H1 (cell line): Measurements from ENCODE around the gene ZMIZ1. TPM values are rescaled to one million over a fixed set of nuclear protein-coding genes. Genes with fewer than 3 reads are reported as not detected.

Experiments
- CTCF ChIA-PET: fragments of 300-600 bp; sonication (Branson Sonifier 250); formaldehyde crosslinking; loops from one replicate; lab custom pipeline; 2021; ENCODE audit not compliant: partially characterized antibody; lab: Charles Lee
- POLR2A ChIA-PET: fragments of 300-600 bp; sonication (Branson Sonifier 250); formaldehyde crosslinking; loops from one replicate; lab custom pipeline; 2021; ENCODE audit warnings: inconsistent platforms; ENCODE audit not compliant: partially characterized antibody; lab: Charles Lee
- DNase-seq, 2 experiments: peaks; one replicate each; pipeline versions ENCODE4 v3.0.0 to v3.0.0-alpha.2; 2010 to 2022; ENCODE audit warnings: low spot score in 2 of 2, low read depth in 1 of 2, mixed read lengths in 1 of 2
- FAIRE-seq: peaks from 2 replicates; lab custom pipeline; 2011; peaks lifted over from hg19 to GRCh38; lab: Jason Lieb, UNC
- H2AFZ ChIP-seq: 2 replicates; pipeline ENCODE4 v1.8.1; 2012; ENCODE audit warnings: low read length, inconsistent platforms
- H2AK5ac ChIP-seq: 2 replicates; pipeline ENCODE4 v1.6.1; 2013; ENCODE audit warnings: low read depth, low read length
- H2BK120ac ChIP-seq: replicated peaks from 2 replicates; pipeline ENCODE3; 2013; ENCODE audit warnings: low read depth, low read length, inconsistent platforms
- H2BK12ac ChIP-seq: 2 replicates; pipeline ENCODE4 v1.6.1; 2013; ENCODE audit warnings: low read depth, low read length
- H2BK15ac ChIP-seq: 2 replicates; pipeline ENCODE4 v1.6.1; 2013; ENCODE audit warnings: low read length
- H2BK20ac ChIP-seq: 2 replicates; pipeline ENCODE4 v1.6.1; 2013; ENCODE audit warnings: low read length
- H2BK5ac ChIP-seq: 2 replicates; pipeline ENCODE4 v1.6.1; 2013; ENCODE audit warnings: low read depth, low read length
- H3K14ac ChIP-seq: 2 replicates; pipeline ENCODE4 v1.6.1; 2013; ENCODE audit warnings: inconsistent platforms; ENCODE audit not compliant: insufficient read length
- H3K18ac ChIP-seq: 2 replicates; pipeline ENCODE4 v1.6.1; 2013; ENCODE audit warnings: low read length; ENCODE audit errors: extremely low read depth
- H3K23ac ChIP-seq: 2 replicates; pipeline ENCODE4 v1.6.1; 2013; ENCODE audit warnings: inconsistent platforms; ENCODE audit not compliant: insufficient read length
- H3K23me2 ChIP-seq: 2 replicates; pipeline ENCODE4 v1.6.1; 2013; ENCODE audit warnings: low read depth, low read length
- H3K27ac ChIP-seq: 2 replicates; pipeline ENCODE4 v1.6.1; 2011; ENCODE audit warnings: low read depth, low read length, inconsistent platforms
- H3K27me3 ChIP-seq, 4 experiments: replicated peaks in 1 of 4; 1 replicate in 1 of 4; 2 replicates in 3 of 4; pipeline versions ENCODE4 v1.6.1 to v1.8.1; 2011 to 2013; ENCODE audit warnings: low read length in 3 of 4, mild to moderate bottlenecking in 3 of 4, inconsistent platforms in 2 of 4, mixed read lengths in 2 of 4, moderate library complexity in 1 of 4; ENCODE audit not compliant: control insufficient read depth in 3 of 4, insufficient read depth in 3 of 4; ENCODE audit errors: extremely low read depth in 1 of 4
- H3K36me3 ChIP-seq, 4 experiments: 2 replicates each; pipeline versions ENCODE4 v1.6.1 to v1.8.1; 2011 to 2013; ENCODE audit warnings: mild to moderate bottlenecking in 4 of 4, low read length in 3 of 4, moderate library complexity in 2 of 4, control low read depth in 1 of 4, inconsistent platforms in 1 of 4; ENCODE audit not compliant: insufficient read depth in 4 of 4, control insufficient read depth in 2 of 4
- H3K4ac ChIP-seq: replicated peaks from 2 replicates; pipeline ENCODE3; 2013; ENCODE audit warnings: low read length, low read depth, mixed read lengths, inconsistent platforms; ENCODE audit not compliant: insufficient read length
- H3K4me1 ChIP-seq, 4 experiments: replicated peaks in 1 of 4; 1 replicate in 1 of 4; 2 replicates in 3 of 4; pipeline versions ENCODE4 v1.6.1 to v1.8.1; 2011 to 2013; ENCODE audit warnings: low read length in 3 of 4, inconsistent platforms in 2 of 4, mixed read lengths in 1 of 4; ENCODE audit not compliant: insufficient read depth in 4 of 4, control insufficient read depth in 3 of 4
- H3K4me2 ChIP-seq, 2 experiments: 2 replicates each; pipeline versions ENCODE4 v1.6.1 to v1.8.1; 2011 to 2013; ENCODE audit warnings: low read depth in 2 of 2, low read length in 2 of 2, control low read depth in 1 of 2, inconsistent platforms in 1 of 2, mild to moderate bottlenecking in 1 of 2; ENCODE audit not compliant: insufficient read depth in 1 of 2
- H3K4me3 ChIP-seq, 4 experiments: fragments of 200-600, 300-600 bp in 1 of 4; sonication (generic), shearing (Covaris generic), sonication (Bioruptor Twin) in 1 of 4; 2 replicates each; pipeline versions ENCODE4 v1.5.1 to v1.8.1; 2011 to 2016; ENCODE audit warnings: low read length in 4 of 4, low read depth in 3 of 4, control low read depth in 2 of 4, inconsistent platforms in 2 of 4, mild to moderate bottlenecking in 2 of 4, mixed read lengths in 1 of 4, moderate library complexity in 1 of 4; ENCODE audit not compliant: insufficient read depth in 2 of 4; ENCODE audit errors: extremely low read depth in 1 of 4
- H3K56ac ChIP-seq: replicated peaks from 2 replicates; pipeline ENCODE3; 2013; ENCODE audit warnings: low read depth, mild to moderate bottlenecking, mixed read lengths, low read length, inconsistent platforms; ENCODE audit not compliant: insufficient read length
- H3K79me1 ChIP-seq: 2 replicates; pipeline ENCODE4 v1.6.1; 2013; ENCODE audit warnings: low read depth, low read length, control low read depth
- H3K79me2 ChIP-seq, 2 experiments: 2 replicates each; pipeline versions ENCODE4 v1.6.1 to v1.8.1; 2012 to 2013; ENCODE audit warnings: low read length in 2 of 2, mild to moderate bottlenecking in 2 of 2, inconsistent platforms in 1 of 2; ENCODE audit not compliant: insufficient read depth in 2 of 2, control insufficient read depth in 1 of 2
- H3K9ac ChIP-seq, 4 experiments: replicated peaks in 1 of 4; 1 replicate in 1 of 4; 2 replicates in 3 of 4; pipeline versions ENCODE4 v1.6.1 to v1.8.1; 2011 to 2013; ENCODE audit warnings: low read depth in 3 of 4, low read length in 3 of 4, control low read depth in 2 of 4, mild to moderate bottlenecking in 2 of 4, moderate library complexity in 2 of 4, inconsistent platforms in 1 of 4; ENCODE audit errors: extremely low read depth in 1 of 4
- H3K9me3 ChIP-seq, 2 experiments: 2 replicates each; pipeline versions ENCODE4 v1.6.1 to v1.8.1; 2012 to 2013; ENCODE audit warnings: mild to moderate bottlenecking in 2 of 2, moderate library complexity in 2 of 2, control low read depth in 1 of 2, inconsistent platforms in 1 of 2, low read depth in 1 of 2, low read length in 1 of 2, mixed read lengths in 1 of 2; ENCODE audit not compliant: insufficient read depth in 2 of 2
- H4K20me1 ChIP-seq, 2 experiments: replicated peaks in 1 of 2; 2 replicates each; pipeline versions ENCODE3 to v1.8.1; 2011 to 2013; ENCODE audit warnings: inconsistent platforms in 2 of 2, low read length in 2 of 2, mild to moderate bottlenecking in 1 of 2; ENCODE audit not compliant: insufficient read depth in 2 of 2, control insufficient read depth in 1 of 2
- H4K5ac ChIP-seq: 2 replicates; pipeline ENCODE4 v1.6.1; 2013; ENCODE audit warnings: low read length, low read depth, mixed read lengths, inconsistent platforms; ENCODE audit not compliant: insufficient read length
- H4K8ac ChIP-seq: 2 replicates; pipeline ENCODE4 v1.8.0; 2013; ENCODE audit warnings: mild to moderate bottlenecking, moderate library complexity, low read length, inconsistent platforms; ENCODE audit not compliant: insufficient read depth; ENCODE audit errors: extremely low read depth
- H4K91ac ChIP-seq: replicated peaks from 2 replicates; pipeline ENCODE3; 2013; ENCODE audit warnings: low read length, mixed read lengths, inconsistent platforms; ENCODE audit not compliant: insufficient read length
- ASH2L ChIP-seq: fragments of 200-600, 300-600 bp; sonication (generic); IDR thresholded peaks from one replicate; pipeline ENCODE4 v1.7.1; 2017; ENCODE audit warnings: low read length
- CBX5 ChIP-seq: fragments of 300-800, 300-1000 bp; sonication (generic); IDR thresholded peaks from 2 replicates; pipeline ENCODE4 v1.7.1; 2016; ENCODE audit warnings: antibody characterized with exemption, low read length, low read depth
- FOSL1 ChIP-seq: IDR thresholded peaks from 2 replicates; pipeline ENCODE4 v1.6.1; 2011; ENCODE audit warnings: mild to moderate bottlenecking, low read depth, low read length, moderate library complexity; ENCODE audit not compliant: insufficient read depth
- GTF2F1 ChIP-seq: IDR thresholded peaks from 2 replicates; pipeline ENCODE4 v1.6.1; 2012; ENCODE audit warnings: low read depth, low read length, improper control_type of control experiment, borderline replicate concordance
- RAD21 ChIP-seq, 2 experiments: IDR thresholded peaks in 1 of 2; conservative IDR thresholded peaks in 1 of 2; 2 replicates each; pipeline ENCODE4 v1.6.1; 2011; ENCODE audit warnings: low read depth in 2 of 2, low read length in 2 of 2, improper control_type of control experiment in 1 of 2, inconsistent platforms in 1 of 2, mild to moderate bottlenecking in 1 of 2, moderate library complexity in 1 of 2
- RFX5 ChIP-seq: IDR thresholded peaks from 2 replicates; pipeline ENCODE4 v1.6.1; 2011; ENCODE audit warnings: low read depth, low read length, improper control_type of control experiment, borderline replicate concordance
- RNF2 ChIP-seq: fragments of 200-900, 300-1000 bp; sonication (generic); IDR thresholded peaks from 2 replicates; pipeline ENCODE4 v1.7.1; 2016; ENCODE audit warnings: borderline replicate concordance, low read depth, mild to moderate bottlenecking, antibody characterized with exemption, low read length; ENCODE audit not compliant: poor library complexity, severe bottlenecking; ENCODE audit errors: missing control alignments
- SIN3A ChIP-seq, 2 experiments: IDR thresholded peaks in 1 of 2; conservative IDR thresholded peaks in 1 of 2; 2 replicates each; pipeline ENCODE4 v1.6.1; 2011 to 2012; ENCODE audit warnings: low read length in 2 of 2, improper control_type of control experiment in 1 of 2, low read depth in 1 of 2, mild to moderate bottlenecking in 1 of 2
- SUZ12 ChIP-seq: fragments of 200-600 bp; sonication (generic); IDR thresholded peaks from 2 replicates; pipeline ENCODE4 v1.6.1; 2012; ENCODE audit warnings: mild to moderate bottlenecking, inconsistent platforms, low read length, moderate library complexity, mixed read lengths
- YY1 ChIP-seq: IDR thresholded peaks from 2 replicates; pipeline ENCODE4 v1.6.1; 2011; ENCODE audit warnings: low read depth, mild to moderate bottlenecking, low read length
- WGBS, 2 experiments: shearing (Covaris generic) in 1 of 2; methylation state at CpG; one replicate each; pipeline versions ENCODE4 v1.1.6 to v1.1.7; 2013 to 2015; ENCODE audit warnings: low lambda C conversion rate in 2 of 2, mixed read lengths in 2 of 2, inconsistent platforms in 1 of 2, low coverage in 1 of 2, missing lambda C conversion rate in 1 of 2; ENCODE audit not compliant: insufficient replicate concordance in 2 of 2, insufficient coverage in 1 of 2, insufficient read length in 1 of 2; ENCODE audit errors: extremely low coverage in 1 of 2, missing lambda C conversion rate in 1 of 2; 5-methylcytosine and 5-hydroxymethylcytosine counted together
- polyA plus RNA-seq, 7 experiments: library from polyadenylated mRNA; depleted of rRNA in 3 of 7; stranded (reverse) in 5 of 7; unstranded in 2 of 7; fragments of >200 nt in 5 of 7; fragments of 200-250 nt in 2 of 7; gene quantifications; 1 replicate in 5 of 7; 2 replicates in 1 of 7; 4 replicates in 1 of 7; pipeline versions ENCODE4 v1.2.1 to v1.2.3, GENCODE V29; 2011 to 2013; ENCODE audit warnings: missing spikeins in 2 of 7, mixed read lengths in 2 of 7
- total RNA-seq: library from RNA; stranded (reverse); fragmentation: NEBNext Ultra II Directional; extraction: Animal tissue kit (Norgen Biotek cat#: 25700); gene quantifications from 2 replicates; pipeline ENCODE4 v1.2.1, GENCODE V29; 2021
- TF ChIP-seq, protein P1 (sequence below): IDR thresholded peaks from 2 replicates; pipeline ENCODE4 v1.6.1; 2012; ENCODE audit warnings: inconsistent platforms

The ZMIZ1 gene
- total and polyA plus RNA-seq, 2 of the 8 experiments (the other 6 are each of a cell fraction or from before 2014, with no cell fraction given) = 8.1 to 28.0 TPM

GRCh38 chr10:79285315-79286197 lies 216.8 kb downstream of the ZMIZ1 start:
- no peak for DNase-seq
- H2BK12ac ChIP-seq = no peak overlapping the region
- no peak overlapping the region for H3K23ac ChIP-seq
- H3K27ac ChIP-seq = no peak overlapping the region; the same call in 1 of the 2 replicates
- H3K4me2 ChIP-seq = no peak overlapping the region
- H3K18ac ChIP-seq = no peak overlapping the region
- H3K27me3 ChIP-seq = no peaks in the 10 kb centered on the region
- H4K91ac ChIP-seq = no peak overlapping the region
- H2BK120ac ChIP-seq = no peak overlapping the region
- H3K4ac ChIP-seq = no peak overlapping the region
- 90% methylated on average over 13 of the region's 13 CpGs; no CpG with 5 or more reads in 1 of the 2 experiments for WGBS, 2 experiments
- no peaks in the 10 kb centered on the region for H3K79me2 ChIP-seq
- no peaks in the 10 kb centered on the region for H3K9me3 ChIP-seq
- H4K20me1 ChIP-seq = peaks cover 0 to 9% of the 10 kb centered on the region in 2 experiments
- CTCF ChIA-PET = interaction anchor here (0.5 kb wide), 1 partner anchor 55 kb away, joined by 4 read pairs; no protein-coding TSS in a partner anchor
- H3K4me3 ChIP-seq = no peak overlapping the region
- no peak overlapping the region for H2AFZ ChIP-seq
- H3K56ac ChIP-seq = no peak overlapping the region
- H2BK5ac ChIP-seq = no peak overlapping the region
- no peak overlapping the region for H3K14ac ChIP-seq
- H3K36me3 ChIP-seq = no peaks in the 10 kb centered on the region; a peak in 1 of 8 replicates
- H3K23me2 ChIP-seq = no peaks in the 10 kb centered on the region
- no peaks in the 10 kb centered on the region for H3K79me1 ChIP-seq
- no peak overlapping the region for H2BK15ac ChIP-seq
- H2BK20ac ChIP-seq = no peak overlapping the region
- H4K5ac ChIP-seq = no peak overlapping the region
- POLR2A ChIA-PET = no interaction called here
- H3K9ac ChIP-seq = no peak overlapping the region
- H2AK5ac ChIP-seq = no peak overlapping the region
- FAIRE-seq = no peak
- H4K8ac ChIP-seq = no peak overlapping the region
- H3K4me1 ChIP-seq = no peaks in the 10 kb centered on the region; a peak in 2 of 7 replicates
- TF ChIP-seq ASH2L = no peak
- no peak for TF ChIP-seq FOSL1
- TF ChIP-seq CBX5 = no peak
- TF ChIP-seq YY1 = no peak
- TF ChIP-seq, protein P1, sequence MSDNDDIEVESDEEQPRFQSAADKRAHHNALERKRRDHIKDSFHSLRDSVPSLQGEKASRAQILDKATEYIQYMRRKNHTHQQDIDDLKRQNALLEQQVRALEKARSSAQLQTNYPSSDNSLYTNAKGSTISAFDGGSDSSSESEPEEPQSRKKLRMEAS = no peak
- TF ChIP-seq GTF2F1 = no peak
- no peak for TF ChIP-seq RFX5
- no peak for TF ChIP-seq RNF2
- no peak for TF ChIP-seq SUZ12
- no peak for TF ChIP-seq SIN3A (conservative IDR thresholded peaks at IDR 0.05 in 1 of 2, IDR thresholded peaks at IDR 0.05 in 1 of 2; ENCODE audit: low read depth in 1 of 2, low read length in 2 of 2)
- no peak for TF ChIP-seq RAD21 (IDR thresholded peaks at IDR 0.05 in 1 of 2, conservative IDR thresholded peaks at IDR 0.05 in 1 of 2; ENCODE audit: low read depth in 2 of 2, low read length in 2 of 2)
